Measurements from ENCODE around the gene GRHL3.
A peak's percentile ranks its signal among the peaks of the same experiment; 100 is the strongest.
"Not testable (repeated sequence)": the region's sequence is repeated elsewhere in the genome, so short reads cannot be mapped to it uniquely, and the experiment has no call there.

Gene GRHL3

DNA sequence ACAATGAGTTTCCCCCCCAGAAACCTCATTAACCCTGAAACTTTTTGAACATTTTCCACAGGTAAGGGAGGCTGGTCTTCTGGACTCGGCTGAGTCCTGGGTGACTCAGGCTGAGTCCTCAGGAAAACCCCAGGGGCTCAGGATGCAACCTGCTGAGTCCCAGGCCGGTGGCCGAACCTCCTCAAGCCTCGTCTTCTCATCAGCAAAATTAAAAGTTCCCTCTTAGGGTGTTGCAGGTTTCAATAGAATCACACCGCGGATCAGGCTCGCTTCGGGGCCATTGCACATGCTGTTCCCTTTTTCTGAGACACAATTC is 35.0 kb upstream of the GRHL3 start:
- H3K4me3 ChIP-seq (ENCODE audit: low read length), result no peak overlapping the region
- no peak overlapping the region for H3K9ac ChIP-seq (ENCODE audit: low read depth, low read length)
- H3K36me3 ChIP-seq (ENCODE audit: insufficient read depth, low read depth, low read length), result no peaks in the 10 kb centered on the region
- no peak overlapping the region for H3K27ac ChIP-seq (ENCODE audit: low read length)
- peaks cover 9% of the 10 kb centered on the region for H3K4me1 ChIP-seq (ENCODE audit: insufficient read depth, low read length)
- no peaks in the 10 kb centered on the region for H3K9me3 ChIP-seq (ENCODE audit: insufficient read depth, low read depth, low read length)
- H3K27me3 ChIP-seq (ENCODE audit: insufficient read depth, low read length), result peaks cover 13% of the 10 kb centered on the region; the same call in 1 of the 2 replicates

DNA sequence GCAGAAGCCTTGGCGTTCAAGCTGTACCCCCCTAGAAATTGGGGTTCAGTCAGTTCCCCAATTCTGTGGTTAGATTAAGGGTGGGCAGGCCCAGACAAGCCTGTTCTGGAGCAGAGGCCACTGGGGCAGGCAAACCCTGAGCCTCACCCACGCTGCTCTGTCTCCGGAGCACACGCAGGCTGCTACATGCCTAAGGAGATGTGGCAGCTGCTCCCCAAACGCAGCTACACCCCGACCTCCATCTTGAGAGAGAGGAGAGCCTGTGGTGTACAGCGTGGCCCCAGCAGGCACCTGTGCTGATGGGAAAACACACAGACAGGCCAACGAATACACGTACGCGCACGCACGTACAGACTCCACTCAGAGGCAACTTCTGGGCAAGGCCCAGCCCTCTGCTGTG is 33.9 kb upstream of the GRHL3 start:
- Histone ChIP-seq H3K9me3 (ENCODE audit: insufficient read depth, low read depth, low read length) (no peaks in the 10 kb centered on the region), H3K27ac (ENCODE audit: low read length) (no peak overlapping the region), H3K4me3 (ENCODE audit: low read length) (no peak overlapping the region), H3K27me3 (ENCODE audit: insufficient read depth, low read length) (peaks cover 15% of the 10 kb centered on the region; the same call in 1 of the 2 replicates), H3K4me1 (ENCODE audit: insufficient read depth, low read length) (peaks cover 9% of the 10 kb centered on the region), H3K36me3 (ENCODE audit: insufficient read depth, low read depth, low read length) (no peaks in the 10 kb centered on the region), H3K9ac (ENCODE audit: low read depth, low read length) (no peak overlapping the region)

- peak overlapping the region; percentile 2; the same call in 1 of the 2 replicates for H3K9ac ChIP-seq (ENCODE audit: low read depth, low read length)
- no peak overlapping the region for H3K4me3 ChIP-seq (ENCODE audit: low read length)
- H3K27me3 ChIP-seq (ENCODE audit: insufficient read depth, low read length), result peaks cover 22% of the 10 kb centered on the region
- no peaks in the 10 kb centered on the region for H3K9me3 ChIP-seq (ENCODE audit: insufficient read depth, low read depth, low read length)
- peaks cover 12% of the 10 kb centered on the region for H3K4me1 ChIP-seq (ENCODE audit: insufficient read depth, low read length)
- H3K27ac ChIP-seq (ENCODE audit: low read length), result no peak overlapping the region
- H3K36me3 ChIP-seq (ENCODE audit: insufficient read depth, low read depth, low read length), result no peaks in the 10 kb centered on the region
Observed at GRCh38 chr1:24286246-24287010, 32.7 kb upstream of the GRHL3 start.

DNA sequence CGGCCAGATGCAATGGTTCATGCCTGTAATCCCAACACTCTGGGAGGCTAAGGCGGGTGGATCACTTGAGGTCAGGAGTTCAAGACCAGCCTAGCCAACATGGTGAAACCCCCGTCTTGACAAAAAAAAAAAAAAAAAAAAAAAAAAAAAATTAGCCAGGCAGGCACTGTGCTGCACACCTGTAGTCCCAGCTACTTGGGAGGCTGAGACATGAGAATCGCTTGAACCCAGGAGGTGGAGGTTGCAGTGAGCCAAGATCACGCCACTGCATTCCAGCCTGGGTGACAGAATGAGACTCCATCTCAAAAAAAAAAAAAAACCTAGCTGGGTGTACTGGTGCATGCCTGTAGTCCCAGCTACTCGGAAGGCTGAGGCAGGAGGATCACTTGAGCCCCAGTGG is 31.4 kb upstream of the GRHL3 start:
- not testable (repeated sequence) for H3K36me3 ChIP-seq (ENCODE audit: insufficient read depth, low read depth, low read length); H3K4me3 ChIP-seq (ENCODE audit: low read length); H3K9me3 ChIP-seq (ENCODE audit: insufficient read depth, low read depth, low read length); H3K9ac ChIP-seq (ENCODE audit: low read depth, low read length); H3K27ac ChIP-seq (ENCODE audit: low read length)
- peaks cover 12% of the 10 kb centered on the region for H3K4me1 ChIP-seq (ENCODE audit: insufficient read depth, low read length)
- peaks cover 29% of the 10 kb centered on the region for H3K27me3 ChIP-seq (ENCODE audit: insufficient read depth, low read length)

GRCh38 chr1:24288479-24288878 is 30.7 kb upstream of the GRHL3 start:
- no peak overlapping the region for H3K27ac ChIP-seq (ENCODE audit: low read length)
- no peaks in the 10 kb centered on the region for H3K36me3 ChIP-seq (ENCODE audit: insufficient read depth, low read depth, low read length)
- peaks cover 12% of the 10 kb centered on the region for H3K4me1 ChIP-seq (ENCODE audit: insufficient read depth, low read length)
- H3K27me3 ChIP-seq (ENCODE audit: insufficient read depth, low read length), result peaks cover 29% of the 10 kb centered on the region
- H3K4me3 ChIP-seq (ENCODE audit: low read length), result no peak overlapping the region
- H3K9me3 ChIP-seq (ENCODE audit: insufficient read depth, low read depth, low read length), result no peaks in the 10 kb centered on the region
- H3K9ac ChIP-seq (ENCODE audit: low read depth, low read length), result no peak overlapping the region

DNA sequence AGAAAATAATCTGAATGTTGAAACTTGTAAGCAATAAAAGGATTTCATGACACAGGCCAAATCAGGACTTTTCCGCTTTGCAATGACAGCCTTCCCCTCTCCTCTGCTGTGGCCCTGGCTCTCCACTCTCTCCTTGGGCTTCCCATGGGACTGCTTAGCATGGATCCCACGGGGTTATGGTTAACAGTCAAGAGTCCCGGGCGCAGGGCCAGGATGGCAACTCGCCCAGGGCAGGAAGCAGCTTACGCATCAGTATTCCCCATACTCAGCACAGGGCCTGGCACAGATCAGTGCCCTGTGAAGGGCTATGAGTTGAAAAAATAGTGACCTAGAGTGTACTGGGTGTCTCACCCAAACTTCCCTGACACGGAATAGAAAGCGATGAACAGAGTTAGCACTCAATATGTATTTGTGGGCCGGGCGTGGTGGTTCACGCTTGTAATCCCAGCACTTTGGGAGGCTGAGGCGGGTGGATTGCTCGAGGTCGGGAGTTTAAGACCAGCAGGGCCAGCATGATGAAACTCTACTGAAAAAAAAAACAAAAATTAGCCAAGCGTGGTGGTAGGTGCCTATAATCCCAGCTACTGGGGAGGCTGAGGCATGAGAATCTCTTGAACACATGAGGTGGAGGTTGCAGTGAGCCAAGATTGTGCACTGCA is 29.1 kb upstream of the GRHL3 start:
- Histone ChIP-seq H3K9me3 (ENCODE audit: insufficient read depth, low read depth, low read length) (no peaks in the 10 kb centered on the region), H3K27ac (ENCODE audit: low read length) (no peak overlapping the region), H3K9ac (ENCODE audit: low read depth, low read length) (no peak overlapping the region), H3K4me1 (ENCODE audit: insufficient read depth, low read length) (peaks cover 16% of the 10 kb centered on the region), H3K36me3 (ENCODE audit: insufficient read depth, low read depth, low read length) (no peaks in the 10 kb centered on the region), H3K27me3 (ENCODE audit: insufficient read depth, low read length) (peaks cover 29% of the 10 kb centered on the region), H3K4me3 (ENCODE audit: low read length) (no peak overlapping the region)

GRCh38 chr1:24290933-24291487 is 28.1 kb upstream of the GRHL3 start:
- Histone ChIP-seq H3K4me1 (ENCODE audit: insufficient read depth, low read length) (peaks cover 22% of the 10 kb centered on the region), H3K9me3 (ENCODE audit: insufficient read depth, low read depth, low read length) (no peaks in the 10 kb centered on the region), H3K36me3 (ENCODE audit: insufficient read depth, low read depth, low read length) (no peaks in the 10 kb centered on the region), H3K9ac (ENCODE audit: low read depth, low read length) (no peak overlapping the region), H3K27me3 (ENCODE audit: insufficient read depth, low read length) (peaks cover 21% of the 10 kb centered on the region), H3K27ac (ENCODE audit: low read length) (no peak overlapping the region), H3K4me3 (ENCODE audit: low read length) (no peak overlapping the region)

DNA sequence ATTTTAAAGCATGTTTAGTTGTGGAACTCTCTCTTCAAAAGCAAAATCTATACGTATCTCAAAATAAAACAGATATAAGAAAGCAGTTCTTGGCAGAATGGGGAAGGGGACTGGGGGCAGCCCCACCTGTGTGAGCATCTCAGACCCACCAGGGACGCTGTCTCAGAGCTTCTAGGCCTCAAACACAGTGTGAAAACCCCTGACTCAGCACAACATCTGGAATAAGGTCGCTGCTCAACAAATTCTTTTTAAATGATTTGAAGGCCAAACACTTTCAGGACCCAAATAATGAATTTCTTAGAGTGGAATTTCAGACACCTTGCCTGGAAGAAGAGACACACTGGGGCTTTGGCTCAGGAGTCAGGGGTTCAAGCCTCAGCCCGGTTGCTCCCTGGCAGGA is 27.1 kb upstream of the GRHL3 start:
- peaks cover 20% of the 10 kb centered on the region for H3K27me3 ChIP-seq (ENCODE audit: insufficient read depth, low read length)
- H3K4me3 ChIP-seq (ENCODE audit: low read length), result no peak overlapping the region
- H3K27ac ChIP-seq (ENCODE audit: low read length), result no peak overlapping the region
- H3K9me3 ChIP-seq (ENCODE audit: insufficient read depth, low read depth, low read length), result no peaks in the 10 kb centered on the region
- no peak overlapping the region for H3K9ac ChIP-seq (ENCODE audit: low read depth, low read length)
- no peaks in the 10 kb centered on the region for H3K36me3 ChIP-seq (ENCODE audit: insufficient read depth, low read depth, low read length)
- H3K4me1 ChIP-seq (ENCODE audit: insufficient read depth, low read length), result peaks cover 16% of the 10 kb centered on the region

DNA sequence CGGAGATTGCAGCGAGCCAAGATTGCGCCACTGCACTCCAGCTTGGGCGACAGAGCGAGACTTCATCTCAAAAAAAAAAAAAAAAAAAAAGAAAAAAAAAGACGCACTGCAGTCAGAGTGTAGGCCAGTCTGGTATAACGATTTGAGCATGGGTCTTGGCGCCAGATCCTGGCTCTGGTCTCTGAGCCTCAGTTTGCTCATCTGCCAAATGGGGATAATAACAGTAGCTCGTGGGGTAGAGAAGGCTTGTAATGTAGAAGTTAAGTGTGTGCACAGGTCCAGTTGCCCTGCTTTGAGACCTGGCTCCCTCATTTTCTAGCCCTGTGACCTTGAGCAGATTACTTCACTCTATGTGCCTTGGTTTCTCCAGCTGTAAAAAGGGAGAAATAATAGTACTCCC is 26.3 kb upstream of the GRHL3 start:
- Histone ChIP-seq H3K27me3 (ENCODE audit: insufficient read depth, low read length) (peaks cover 20% of the 10 kb centered on the region), H3K9ac (ENCODE audit: low read depth, low read length) (no peak overlapping the region), H3K4me1 (ENCODE audit: insufficient read depth, low read length) (peaks cover 21% of the 10 kb centered on the region), H3K9me3 (ENCODE audit: insufficient read depth, low read depth, low read length) (no peaks in the 10 kb centered on the region), H3K27ac (ENCODE audit: low read length) (no peak overlapping the region), H3K4me3 (ENCODE audit: low read length) (no peak overlapping the region), H3K36me3 (ENCODE audit: insufficient read depth, low read depth, low read length) (no peaks in the 10 kb centered on the region)

- Histone ChIP-seq H3K9ac (ENCODE audit: low read depth, low read length) (no peak overlapping the region), H3K4me1 (ENCODE audit: insufficient read depth, low read length) (peaks cover 21% of the 10 kb centered on the region), H3K36me3 (ENCODE audit: insufficient read depth, low read depth, low read length) (no peaks in the 10 kb centered on the region), H3K27ac (ENCODE audit: low read length) (no peak overlapping the region), H3K27me3 (ENCODE audit: insufficient read depth, low read length) (peaks cover 20% of the 10 kb centered on the region), H3K4me3 (ENCODE audit: low read length) (no peak overlapping the region), H3K9me3 (ENCODE audit: insufficient read depth, low read depth, low read length) (no peaks in the 10 kb centered on the region)
Observed at GRCh38 chr1:24293392-24294227, 25.5 kb upstream of the GRHL3 start.

DNA sequence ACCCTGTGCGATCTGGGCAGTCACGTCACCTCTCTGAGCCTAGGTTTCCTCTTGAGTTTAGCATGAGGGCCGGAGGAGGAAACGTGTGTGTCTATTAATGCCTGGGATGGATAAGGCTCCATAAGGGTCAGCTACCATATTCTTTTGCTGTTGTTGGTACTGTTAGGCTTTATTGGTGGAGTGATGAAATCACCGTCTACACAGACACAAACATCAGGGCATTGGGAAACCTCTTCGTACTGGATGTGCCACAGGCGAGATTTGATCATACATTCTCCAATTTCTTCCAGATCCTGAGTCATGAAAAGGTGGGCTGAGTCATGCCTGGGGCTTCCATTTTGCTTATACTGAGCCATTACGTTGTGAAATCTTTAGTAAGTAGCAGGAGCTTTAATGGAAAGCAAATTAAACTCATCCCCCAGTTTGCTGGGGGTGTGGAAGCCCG is 24.9 kb upstream of the GRHL3 start:
- H3K9me3 ChIP-seq (ENCODE audit: insufficient read depth, low read depth, low read length), result no peaks in the 10 kb centered on the region
- H3K27ac ChIP-seq (ENCODE audit: low read length), result no peak overlapping the region
- no peak overlapping the region for H3K4me3 ChIP-seq (ENCODE audit: low read length)
- no peaks in the 10 kb centered on the region for H3K36me3 ChIP-seq (ENCODE audit: insufficient read depth, low read depth, low read length)
- peaks cover 21% of the 10 kb centered on the region for H3K4me1 ChIP-seq (ENCODE audit: insufficient read depth, low read length)
- peaks cover 15% of the 10 kb centered on the region for H3K27me3 ChIP-seq (ENCODE audit: insufficient read depth, low read length)
- H3K9ac ChIP-seq (ENCODE audit: low read depth, low read length), result no peak overlapping the region

Measured in iPS-20b (cell line).